Stimulated activated naive CD4-positive, alpha-beta T cell treated with Interleukin-2 at 50 U/mL for 16 hours (primary cell): ENCODE data around the gene TPP1.

Experiments used
- DNase-seq: peaks from one replicate; lab custom pipeline; 2025; lab: John Stamatoyannopoulos, UW

The TPP1 gene

GRCh38 chr11:6587360-6587953 lies 31.8 kb downstream of the TPP1 start:
- no peak for DNase-seq

GRCh38 chr11:6586434-6587359 lies 32.5 kb downstream of the TPP1 start:
- DNase-seq = no peak

- no peak for DNase-seq
These were observed 34.7 kb downstream of the TPP1 start for GRCh38 chr11:6584528-6584927.

- no peak for DNase-seq
These were observed 35.6 kb downstream of the TPP1 start for GRCh38 chr11:6583584-6583983.

GRCh38 chr11:6579681-6580080 lies 39.5 kb downstream of the TPP1 start:
- no peak for DNase-seq

- no peak for DNase-seq
These were observed 41.1 kb downstream of the TPP1 start for GRCh38 chr11:6578134-6578533.

GRCh38 chr11:6576471-6577373 lies 42.5 kb downstream of the TPP1 start:
- DNase-seq = no peak

- no peak for DNase-seq
These were observed 44.2 kb downstream of the TPP1 start for GRCh38 chr11:6574816-6575715.

GRCh38 chr11:6572215-6572614 lies 47.0 kb downstream of the TPP1 start:
- DNase-seq = no peak

GRCh38 chr11:6571434-6572008 lies 47.7 kb downstream of the TPP1 start:
- no peak for DNase-seq

GRCh38 chr11:6570691-6571427 lies 48.4 kb downstream of the TPP1 start:
- DNase-seq = no peak

- DNase-seq = no peak
These were observed 49.5 kb downstream of the TPP1 start for GRCh38 chr11:6569706-6570105.

GRCh38 chr11:6568191-6568918 lies 50.9 kb downstream of the TPP1 start:
- no peak for DNase-seq

GRCh38 chr11:6567371-6567745 lies 51.9 kb downstream of the TPP1 start:
- DNase-seq = no peak

- DNase-seq = no peak
These were observed 52.4 kb downstream of the TPP1 start for GRCh38 chr11:6566704-6567370.

GRCh38 chr11:6565988-6566703 lies 53.1 kb downstream of the TPP1 start:
- DNase-seq = no peak

GRCh38 chr11:6565325-6565724 lies 53.9 kb downstream of the TPP1 start:
- DNase-seq = no peak

- no peak for DNase-seq
These were observed 55.6 kb downstream of the TPP1 start for GRCh38 chr11:6563667-6564066.
